Endothelial cell of umbilical vein (primary cell): ENCODE measurements around the gene AFF1. TPM values are rescaled to one million over a fixed set of nuclear protein-coding genes. Genes with fewer than 3 reads are reported as not detected.

Experiments used
- BruUV-seq: library from RNA; stranded (reverse); fragments of 400-500 nt; replicated peaks from 2 replicates; lab custom pipeline; 2021; lab: Mats Ljungman, UMichigan
- CTCF ChIA-PET: fragments of 300-600, 350-600 bp; sonication (Branson Sonifier 250); formaldehyde crosslinking; loops from one replicate; lab custom pipeline; 2021; ENCODE audit warnings: antibody characterized with exemption, inconsistent platforms; lab: Charles Lee
- POLR2A ChIA-PET: fragments of 300-600, 350-600 bp; sonication (Branson Sonifier 250); formaldehyde crosslinking; loops from one replicate; lab custom pipeline; 2021; ENCODE audit warnings: antibody characterized with exemption, inconsistent platforms; lab: Charles Lee
- DNase-seq: peaks from one replicate; pipeline ENCODE4 v3.0.0-alpha.2; 2011; ENCODE audit warnings: low read depth, low spot score
- FAIRE-seq: peaks from 2 replicates; lab custom pipeline; 2011; peaks lifted over from hg19 to GRCh38; lab: Jason Lieb, UNC
- H2AFZ ChIP-seq: 2 replicates; pipeline ENCODE4 v1.6.0; 2012; ENCODE audit warnings: low read depth, low read length, control low read depth, inconsistent platforms
- H3K27ac ChIP-seq: 2 replicates; pipeline ENCODE4 v1.5.1; 2011; ENCODE audit warnings: low read depth, mild to moderate bottlenecking, control low read depth, low read length, moderate library complexity; ENCODE audit not compliant: insufficient read depth
- H3K27me3 ChIP-seq, 2 experiments: 2 replicates each; pipeline versions ENCODE4 v1.6.0 to v1.6.1; 2011; ENCODE audit warnings: low read length in 2 of 2, mixed read lengths in 1 of 2; ENCODE audit not compliant: control insufficient read depth in 2 of 2, insufficient read depth in 2 of 2
- H3K36me3 ChIP-seq, 2 experiments: 2 replicates in 1 of 2; 3 replicates in 1 of 2; pipeline ENCODE4 v1.5.1; 2011; ENCODE audit warnings: low read length in 2 of 2, mild to moderate bottlenecking in 1 of 2, moderate library complexity in 1 of 2; ENCODE audit not compliant: control insufficient read depth in 2 of 2, insufficient read depth in 2 of 2; ENCODE audit errors: extremely low read depth in 1 of 2
- H3K4me1 ChIP-seq: 3 replicates; pipeline ENCODE4 v1.5.1; 2011; ENCODE audit warnings: mild to moderate bottlenecking, low read length; ENCODE audit not compliant: control insufficient read depth, insufficient read depth; ENCODE audit errors: extremely low read depth
- H3K4me2 ChIP-seq: 2 replicates; pipeline ENCODE4 v1.6.1; 2011; ENCODE audit warnings: low read length, control low read depth, mixed read lengths; ENCODE audit not compliant: insufficient read depth
- H3K4me3 ChIP-seq, 3 experiments: fragments of 200-600 bp in 1 of 3; sonication (generic), shearing (Covaris generic) in 1 of 3; replicated peaks in 1 of 3; 2 replicates each; pipeline ENCODE4 v1.5.1; 2011 to 2016; ENCODE audit warnings: control low read depth in 3 of 3, low read length in 3 of 3, mild to moderate bottlenecking in 2 of 3, inconsistent platforms in 1 of 3, low read depth in 1 of 3, moderate library complexity in 1 of 3; ENCODE audit not compliant: insufficient read depth in 1 of 3
- H3K79me2 ChIP-seq: 2 replicates; pipeline ENCODE4 v1.6.0; 2012; ENCODE audit warnings: low read length, inconsistent platforms; ENCODE audit not compliant: control insufficient read depth, insufficient read depth
- H3K9ac ChIP-seq: replicated peaks from 2 replicates; pipeline ENCODE3; 2011; ENCODE audit warnings: low read length, control low read depth; ENCODE audit not compliant: insufficient read depth; ENCODE audit errors: extremely low read depth
- H3K9me1 ChIP-seq: replicated peaks from 3 replicates; pipeline ENCODE4 v1.6.0; 2011; ENCODE audit warnings: mild to moderate bottlenecking, low read length; ENCODE audit not compliant: control insufficient read depth, insufficient read depth; ENCODE audit errors: extremely low read depth
- H3K9me3 ChIP-seq: replicated peaks from 2 replicates; pipeline ENCODE4 v1.5.1; 2012; ENCODE audit warnings: low read length, inconsistent platforms; ENCODE audit not compliant: control insufficient read depth, insufficient read depth
- H4K20me1 ChIP-seq: replicated peaks from 2 replicates; pipeline ENCODE3; 2011; ENCODE audit warnings: mild to moderate bottlenecking, low read length; ENCODE audit not compliant: control insufficient read depth, insufficient read depth; ENCODE audit errors: extremely low read depth
- EZH2 ChIP-seq: IDR thresholded peaks from 2 replicates; pipeline ENCODE4 v1.6.1; 2012; ENCODE audit warnings: borderline replicate concordance, low read depth, mild to moderate bottlenecking, moderate library complexity, low read length, inconsistent platforms; ENCODE audit not compliant: severe bottlenecking
- FOS ChIP-seq: IDR thresholded peaks from 2 replicates; pipeline ENCODE4 v1.6.1; 2011; ENCODE audit warnings: mild to moderate bottlenecking, low read length, moderate library complexity, borderline replicate concordance; ENCODE audit not compliant: insufficient read depth
- GATA2 ChIP-seq: IDR thresholded peaks from 2 replicates; pipeline ENCODE4 v1.7.0; 2011; ENCODE audit warnings: low read depth, mild to moderate bottlenecking, moderate library complexity, mixed read lengths, low read length; ENCODE audit not compliant: insufficient read length, insufficient read depth
- JUN ChIP-seq: IDR thresholded peaks from 2 replicates; pipeline ENCODE4 v1.6.1; 2011; ENCODE audit warnings: borderline replicate concordance, low read depth; ENCODE audit not compliant: insufficient read length, insufficient read depth
- MYC ChIP-seq: IDR thresholded peaks from one replicate; pipeline ENCODE4 v1.6.1; 2011; ENCODE audit warnings: mild to moderate bottlenecking, low read depth, low read length
- POLR2A ChIP-seq: IDR thresholded peaks from 2 replicates; pipeline ENCODE4 v1.6.1; 2012; ENCODE audit warnings: low read depth, mild to moderate bottlenecking, control low read depth, low read length
- POLR2AphosphoS5 ChIP-seq: IDR thresholded peaks from 2 replicates; pipeline ENCODE4 v1.6.1; 2012; ENCODE audit warnings: low read depth, mild to moderate bottlenecking, control low read depth, low read length, moderate library complexity; ENCODE audit not compliant: insufficient read depth
- dilution Hi-C: fragments of 300-500 bp; cut with MboI; formaldehyde crosslinking; loops from one replicate; pipeline ENCODE4 v1.15.0; 2019; ENCODE audit warnings: low sequenced_read_pairs; ENCODE audit not compliant: extremely low pct_ligation_motif_present
- intact Hi-C: fragments of 100-400 bp; cut with micrococcal nuclease; formaldehyde crosslinking; loops from one replicate; pipeline ENCODE4 v1.10.0; 2022
- polyA plus RNA-seq, 4 experiments: library from polyadenylated mRNA; depleted of rRNA in 3 of 4; stranded (reverse) in 3 of 4; unstranded in 1 of 4; fragments of >200 nt; gene quantifications; 2 replicates each; pipeline versions ENCODE4 v1.2.1 to v1.2.3, GENCODE V29; 2011 to 2012; ENCODE audit warnings: missing spikeins in 1 of 4
- total RNA-seq: library from RNA; stranded (reverse); gene quantifications from 2 replicates; pipeline ENCODE4 v1.2.3, GENCODE V29; 2021
- TF ChIP-seq, protein P1 (sequence below), 2 donors: IDR thresholded peaks; 1 replicate in 1 of 2; 2 replicates in 1 of 2; pipeline ENCODE4 v1.5.1; 2011; ENCODE audit warnings: low read length in 2 of 2, mild to moderate bottlenecking in 2 of 2, moderate library complexity in 2 of 2, control low read depth in 1 of 2, inconsistent platforms in 1 of 2, low read depth in 1 of 2; ENCODE audit not compliant: insufficient read depth in 1 of 2; ENCODE audit errors: extremely low read depth in 1 of 2
- TF ChIP-seq, protein P2 (sequence below): IDR thresholded peaks from 2 replicates; pipeline ENCODE4 v1.6.1; 2011; ENCODE audit not compliant: insufficient read depth, insufficient read length

AFF1 gene
- total and polyA plus RNA-seq, 2 donors (not counting 3 experiments of a cell fraction or from before 2014, with no cell fraction given) = 26.2 to 106 TPM

DNA sequence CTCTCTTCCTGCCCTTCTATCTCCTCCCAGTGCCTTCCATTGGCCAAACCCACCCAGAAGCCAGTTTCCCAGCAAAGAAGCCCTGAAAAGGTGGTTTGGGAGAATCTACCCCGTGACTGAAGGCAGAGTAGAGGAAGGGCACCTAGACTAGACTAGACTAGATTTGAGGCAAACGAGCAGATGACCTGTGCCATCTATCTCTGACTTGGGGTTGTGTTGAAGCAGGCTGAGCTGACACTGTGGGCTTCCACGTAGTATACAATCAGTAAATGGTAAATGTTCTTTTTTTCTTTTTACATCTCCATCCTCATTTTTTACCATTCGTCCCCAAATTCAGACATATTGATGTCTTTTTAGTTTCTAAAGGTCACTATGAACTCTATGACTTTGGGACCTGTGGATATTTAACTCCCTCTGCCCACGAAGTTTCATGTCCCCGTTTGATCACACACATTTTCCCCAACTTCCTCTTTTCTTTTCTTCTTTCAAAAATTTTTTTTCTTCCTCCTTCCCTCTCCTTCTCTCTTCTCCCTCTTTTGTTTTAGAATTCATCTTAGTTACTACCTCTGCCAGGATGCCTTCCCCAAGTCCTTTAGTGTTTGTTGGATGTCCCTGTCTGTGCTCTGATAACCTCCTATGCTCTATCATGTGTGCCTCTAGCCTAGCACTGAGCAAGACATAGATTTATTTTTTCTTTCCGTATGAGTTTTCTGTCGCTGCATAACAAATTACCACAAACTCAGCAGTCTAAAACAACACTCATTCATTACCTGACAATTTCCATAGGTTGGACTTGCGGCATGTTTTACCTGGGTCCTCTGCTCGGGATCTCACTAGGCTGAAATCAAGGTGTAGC is 6.2 kb upstream of the AFF1 start:
- intact Hi-C loops = no loop called here
- Histone ChIP-seq H3K27me3 (no peaks in the 10 kb centered on the region), H3K4me1 (peaks cover 32% of the 10 kb centered on the region), H3K4me2 (no peak overlapping the region), H3K27ac (no peak overlapping the region), H3K79me2 (no peaks in the 10 kb centered on the region), H4K20me1 (no peaks in the 10 kb centered on the region), H2AFZ (no peak overlapping the region), H3K4me3 (no peak overlapping the region), H3K9me1 (no peaks in the 10 kb centered on the region), H3K9me3 (no peaks in the 10 kb centered on the region), H3K9ac (no peak overlapping the region), H3K36me3 (no peaks in the 10 kb centered on the region)
- dilution Hi-C loops = no loop called here
- no peak for DNase-seq
- POLR2A ChIA-PET = no interaction called here
- FAIRE-seq = no peak
- CTCF ChIA-PET = interaction anchor here (0.8 kb wide), 1 partner anchor 165 kb away, joined by 3 read pairs; no protein-coding TSS in a partner anchor
- BruUV-seq = no TSS peak
- TF ChIP-seq GATA2 = no peak
- TF ChIP-seq POLR2AphosphoS5 = no peak
- TF ChIP-seq, protein P1, sequence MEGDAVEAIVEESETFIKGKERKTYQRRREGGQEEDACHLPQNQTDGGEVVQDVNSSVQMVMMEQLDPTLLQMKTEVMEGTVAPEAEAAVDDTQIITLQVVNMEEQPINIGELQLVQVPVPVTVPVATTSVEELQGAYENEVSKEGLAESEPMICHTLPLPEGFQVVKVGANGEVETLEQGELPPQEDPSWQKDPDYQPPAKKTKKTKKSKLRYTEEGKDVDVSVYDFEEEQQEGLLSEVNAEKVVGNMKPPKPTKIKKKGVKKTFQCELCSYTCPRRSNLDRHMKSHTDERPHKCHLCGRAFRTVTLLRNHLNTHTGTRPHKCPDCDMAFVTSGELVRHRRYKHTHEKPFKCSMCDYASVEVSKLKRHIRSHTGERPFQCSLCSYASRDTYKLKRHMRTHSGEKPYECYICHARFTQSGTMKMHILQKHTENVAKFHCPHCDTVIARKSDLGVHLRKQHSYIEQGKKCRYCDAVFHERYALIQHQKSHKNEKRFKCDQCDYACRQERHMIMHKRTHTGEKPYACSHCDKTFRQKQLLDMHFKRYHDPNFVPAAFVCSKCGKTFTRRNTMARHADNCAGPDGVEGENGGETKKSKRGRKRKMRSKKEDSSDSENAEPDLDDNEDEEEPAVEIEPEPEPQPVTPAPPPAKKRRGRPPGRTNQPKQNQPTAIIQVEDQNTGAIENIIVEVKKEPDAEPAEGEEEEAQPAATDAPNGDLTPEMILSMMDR (IDR thresholded peaks at IDR 0.05; ENCODE audit: extremely low read depth in 1 of 2, insufficient read depth in 1 of 2, low read depth in 1 of 2, low read length in 2 of 2) = no peak
- TF ChIP-seq, protein P2, sequence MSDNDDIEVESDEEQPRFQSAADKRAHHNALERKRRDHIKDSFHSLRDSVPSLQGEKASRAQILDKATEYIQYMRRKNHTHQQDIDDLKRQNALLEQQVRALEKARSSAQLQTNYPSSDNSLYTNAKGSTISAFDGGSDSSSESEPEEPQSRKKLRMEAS = no peak
- TF ChIP-seq JUN = no peak
- TF ChIP-seq MYC = no peak
- TF ChIP-seq FOS = no peak
- no peak for TF ChIP-seq EZH2
- TF ChIP-seq POLR2A = no peak
